Activated CD4-positive, alpha-beta T cell treated with anti-CD3 and anti-CD28 coated beads for 36 hours (primary cell): Measurements from ENCODE around the gene ZC3H4. TPM values are rescaled to one million over a fixed set of nuclear protein-coding genes. Genes with fewer than 3 reads are reported as not detected.

Source experiments
- ATAC-seq: fragments of 200-7000 bp; cut with Tn5 transposase; one replicate; pipeline ENCODE4 v1.10.0; 2021; ENCODE audit warnings: mild to moderate bottlenecking, moderate library complexity
- CTCF ChIA-PET: fragments of 350-600 bp; sonication (Branson Sonifier 250); formaldehyde crosslinking; loops from one replicate; lab custom pipeline; 2021; ENCODE audit warnings: antibody characterized with exemption; lab: Charles Lee
- POLR2A ChIA-PET: fragments of 350-600 bp; sonication (Branson Sonifier 250); formaldehyde crosslinking; loops from one replicate; lab custom pipeline; 2021; ENCODE audit warnings: antibody characterized with exemption, inconsistent platforms; lab: Charles Lee
- DNase-seq: peaks from one replicate; pipeline ENCODE4 v3.0.0-alpha.2; 2020
- H3K27ac Mint-ChIP-seq: one replicate; pipeline ENCODE4 v1.8.0; 2021; ENCODE audit warnings: mixed read lengths
- H3K27me3 Mint-ChIP-seq: one replicate; pipeline ENCODE4 v1.8.0; 2021; ENCODE audit warnings: mixed read lengths
- H3K36me3 Mint-ChIP-seq: one replicate; pipeline ENCODE4 v1.8.0; 2021; ENCODE audit warnings: low read depth, mixed read lengths
- H3K4me1 Mint-ChIP-seq: one replicate; pipeline ENCODE4 v1.8.0; 2021; ENCODE audit warnings: mixed read lengths
- H3K4me3 Mint-ChIP-seq: one replicate; pipeline ENCODE4 v1.8.0; 2021; ENCODE audit warnings: mild to moderate bottlenecking, moderate library complexity, mixed read lengths
- H3K9me3 Mint-ChIP-seq: one replicate; pipeline ENCODE4 v1.8.0; 2021; ENCODE audit warnings: low read depth, mixed read lengths
- intact Hi-C, 2 experiments: fragments of 100-400 bp; cut with DNase I in 1 of 2; cut with micrococcal nuclease in 1 of 2; formaldehyde crosslinking; loops; one replicate each; pipeline versions ENCODE4 v1.14.2 to v1.15.1; 2022 to 2024; cut with DNase I, micrococcal nuclease
- total RNA-seq, 2 experiments: library from RNA; stranded (reverse); gene quantifications; one replicate each; pipeline ENCODE4 v1.2.3, GENCODE V29; 2021

ZC3H4 gene
- total RNA-seq, 2 experiments from 2014 or later = 88.6 to 128 TPM

GRCh38 chr19:47134545-47134944 lies 21.0 kb upstream of the ZC3H4 start:
- peaks cover 50% of the 10 kb centered on the region for H3K4me1 Mint-ChIP-seq
- H3K9me3 Mint-ChIP-seq = peaks cover 3% of the 10 kb centered on the region
- no peak for ATAC-seq
- no peak overlapping the region for H3K4me3 Mint-ChIP-seq
- DNase-seq = no peak
- ChIA-PET CTCF (interaction anchor here (0.6 to 1.6 kb wide), 2 partner anchors 9 to 115 kb away, joined by 3 to 4 read pairs; partner anchors contain the start of gene NPAS1), POLR2A (interaction anchor here (1.2 to 1.9 kb wide), 2 partner anchors 11 to 76 kb away, joined by 3 to 5 read pairs; no protein-coding TSS in a partner anchor)
- intact Hi-C loops = no loop called here
- H3K27ac Mint-ChIP-seq = no peak overlapping the region
- peaks cover 57% of the 10 kb centered on the region for H3K36me3 Mint-ChIP-seq
- no peaks in the 10 kb centered on the region for H3K27me3 Mint-ChIP-seq

- H3K4me1 Mint-ChIP-seq = peaks cover 47% of the 10 kb centered on the region
Observed at GRCh38 chr19:47133021-47133471, 19.5 kb upstream of the ZC3H4 start.

GRCh38 chr19:47132194-47132852 lies 18.7 kb upstream of the ZC3H4 start:
- DNase-seq (no peak), ATAC-seq (no peak)
- H3K27me3 Mint-ChIP-seq = no peaks in the 10 kb centered on the region
- intact Hi-C loops = no loop called here
- peaks cover 47% of the 10 kb centered on the region for H3K4me1 Mint-ChIP-seq
- peak overlapping the region; percentile 99 for H3K4me3 Mint-ChIP-seq
- ChIA-PET CTCF (interaction anchor here (0.6 to 3.2 kb wide), 14 partner anchors 12 to 143 kb away, joined by 3 to 28 read pairs (median 4); no protein-coding TSS in a partner anchor), POLR2A (interaction anchor here (0.5 to 2.8 kb wide), 4 partner anchors 19 to 177 kb away, joined by 3 to 15 read pairs (median 3); partner anchors contain the start of gene ZC3H4)
- peak overlapping the region; percentile 97 for H3K27ac Mint-ChIP-seq
- peaks cover 3% of the 10 kb centered on the region for H3K9me3 Mint-ChIP-seq
- peaks cover 49% of the 10 kb centered on the region for H3K36me3 Mint-ChIP-seq

More at GRCh38 chr19:47133021-47133471, 19.5 kb upstream of the ZC3H4 start:
- Mint-ChIP-seq H3K27ac (peak overlapping the region; percentile 34), H3K36me3 (peaks cover 49% of the 10 kb centered on the region), H3K4me3 (peak overlapping the region; percentile 99), H3K9me3 (peaks cover 3% of the 10 kb centered on the region), H3K27me3 (no peaks in the 10 kb centered on the region)
- intact Hi-C loops = no loop called here
- no peak for DNase-seq
- ATAC-seq = no peak
- CTCF ChIA-PET = interaction anchor here (0.5 to 3.2 kb wide), 8 partner anchors 44 to 366 kb away, joined by 3 to 28 read pairs (median 4); no protein-coding TSS in a partner anchor
- POLR2A ChIA-PET = interaction anchor here (0.6 to 2.8 kb wide), 5 partner anchors 13 to 74 kb away, joined by 3 to 15 read pairs (median 3); partner anchors contain the start of gene ZC3H4

GRCh38 chr19:47130589-47131227 lies 17.1 kb upstream of the ZC3H4 start, which contains the start of gene SAE1:
TSS of gene SAE1 (plus strand) at chr19:47130835. CDS start at chr19:47130931, 96 bp downstream.
- DNase-seq (peak; percentile 95), ATAC-seq (peak; percentile 89)
- H3K9me3 Mint-ChIP-seq = peaks cover 3% of the 10 kb centered on the region
- peak within 1 kb of the TSS; percentile 99 for H3K4me3 Mint-ChIP-seq
- intact Hi-C loops = loop anchor here (1.0 to 2.0 kb wide), 7 partner anchors 17 to 274 kb away; partner anchors contain the start of genes ZC3H4 (in 2 of the 2) and TMEM160 (in 1 of the 2)
- peaks cover 41% of the 10 kb centered on the region for H3K36me3 Mint-ChIP-seq
- POLR2A ChIA-PET = interaction anchor here (0.5 to 2.8 kb wide), 6 partner anchors 17 to 1516 kb away, joined by 3 to 15 read pairs (median 5); partner anchors contain the start of gene ZC3H4
- CTCF ChIA-PET = interaction anchor here (0.6 to 3.2 kb wide), 14 partner anchors 8 to 117 kb away, joined by 3 to 28 read pairs (median 5); partner anchors contain the start of gene ZC3H4
- peaks cover 41% of the 10 kb centered on the region for H3K4me1 Mint-ChIP-seq
- no peaks in the 10 kb centered on the region for H3K27me3 Mint-ChIP-seq
- peak within 1 kb of the TSS; percentile 97 for H3K27ac Mint-ChIP-seq

- POLR2A ChIA-PET = interaction anchor here (0.6 to 2.8 kb wide), 4 partner anchors 17 to 1515 kb away, joined by 3 to 15 read pairs (median 6); partner anchors contain the start of gene ZC3H4
- ATAC-seq = no peak
- Mint-ChIP-seq H3K27me3 (no peaks in the 10 kb centered on the region), H3K36me3 (peaks cover 38% of the 10 kb centered on the region), H3K4me1 (peaks cover 37% of the 10 kb centered on the region), H3K27ac (peak overlapping the region; percentile 97), H3K9me3 (peaks cover 3% of the 10 kb centered on the region), H3K4me3 (peak overlapping the region; percentile 99)
- DNase-seq = no peak
- CTCF ChIA-PET = interaction anchor here (1.5 to 3.2 kb wide), 5 partner anchors 7 to 117 kb away, joined by 4 to 28 read pairs (median 8); partner anchors contain the start of gene ZC3H4
- intact Hi-C loops = loop anchor here (1.0 to 2.0 kb wide), 7 partner anchors 17 to 273 kb away; partner anchors contain the start of genes ZC3H4 (in 2 of the 2) and TMEM160 (in 1 of the 2)
Observed at GRCh38 chr19:47130120-47130588, 16.6 kb upstream of the ZC3H4 start.

- POLR2A ChIA-PET = no interaction called here
- ATAC-seq (no peak), DNase-seq (no peak)
- Mint-ChIP-seq H3K27me3 (no peaks in the 10 kb centered on the region), H3K4me1 (peaks cover 35% of the 10 kb centered on the region), H3K9me3 (peaks cover 3% of the 10 kb centered on the region), H3K4me3 (no peak overlapping the region), H3K36me3 (peaks cover 35% of the 10 kb centered on the region), H3K27ac (no peak overlapping the region)
- CTCF ChIA-PET = no interaction called here
- intact Hi-C loops = no loop called here
Observed at GRCh38 chr19:47129579-47129978, 16.0 kb upstream of the ZC3H4 start.

- CTCF ChIA-PET = interaction anchor here (0.5 to 2.4 kb wide), 16 partner anchors 8 to 423 kb away, joined by 3 to 17 read pairs (median 4); partner anchors contain the start of gene ZC3H4
- no peak overlapping the region for H3K27ac Mint-ChIP-seq
- POLR2A ChIA-PET = interaction anchor here (0.6 to 1.9 kb wide), 4 partner anchors 12 to 66 kb away, joined by 3 to 6 read pairs (median 3); partner anchors contain the start of gene ZC3H4
- peaks cover 4% of the 10 kb centered on the region for H3K36me3 Mint-ChIP-seq
- no peaks in the 10 kb centered on the region for H3K27me3 Mint-ChIP-seq
- peaks cover 3% of the 10 kb centered on the region for H3K9me3 Mint-ChIP-seq
- ATAC-seq = no peak
- DNase-seq = no peak
- intact Hi-C loops = loop anchor here (1.0 to 2.0 kb wide), 5 partner anchors 46 to 113 kb away; no protein-coding TSS in a partner anchor
- peaks cover 7% of the 10 kb centered on the region for H3K4me1 Mint-ChIP-seq
- H3K4me3 Mint-ChIP-seq = no peak overlapping the region
Observed at GRCh38 chr19:47125669-47125938, 12.0 kb upstream of the ZC3H4 start.

- peaks cover 3% of the 10 kb centered on the region for H3K4me1 Mint-ChIP-seq
- intact Hi-C loops = loop anchor here (1.0 to 2.0 kb wide), 5 partner anchors 46 to 112 kb away; no protein-coding TSS in a partner anchor
- no peaks in the 10 kb centered on the region for H3K9me3 Mint-ChIP-seq
- ChIA-PET POLR2A (interaction anchor here (0.6 to 1.9 kb wide), 2 partner anchors 12 to 30 kb away, joined by 3 to 6 read pairs; partner anchors contain the start of gene ZC3H4), CTCF (interaction anchor here (0.5 to 2.4 kb wide), 16 partner anchors 9 to 423 kb away, joined by 3 to 17 read pairs (median 4); partner anchors contain the start of gene ZC3H4)
- peak overlapping the region; percentile 20 for H3K27ac Mint-ChIP-seq
- H3K27me3 Mint-ChIP-seq = no peaks in the 10 kb centered on the region
- DNase-seq (peak; percentile 14), ATAC-seq (peak; percentile 64)
- no peak overlapping the region for H3K4me3 Mint-ChIP-seq
- no peaks in the 10 kb centered on the region for H3K36me3 Mint-ChIP-seq
Observed at GRCh38 chr19:47124937-47125668, 11.5 kb upstream of the ZC3H4 start.

GRCh38 chr19:47123406-47123805 lies 9.8 kb upstream of the ZC3H4 start:
- DNase-seq (no peak), ATAC-seq (no peak)
- intact Hi-C loops = no loop called here
- Mint-ChIP-seq H3K27me3 (no peaks in the 10 kb centered on the region), H3K4me3 (no peak overlapping the region), H3K27ac (no peak overlapping the region), H3K9me3 (no peaks in the 10 kb centered on the region), H3K4me1 (peaks cover 3% of the 10 kb centered on the region), H3K36me3 (no peaks in the 10 kb centered on the region)
- POLR2A ChIA-PET = interaction anchor here (0.6 kb wide), 1 partner anchor 8 kb away, joined by 4 read pairs; no protein-coding TSS in a partner anchor
- CTCF ChIA-PET = interaction anchor here (0.6 to 2.3 kb wide), 14 partner anchors 8 to 375 kb away, joined by 3 to 11 read pairs (median 4); partner anchors contain the start of genes SAE1 and ZC3H4
